ENCODE data around the gene LIPF.
"Not testable (repeated sequence)": the region's sequence is repeated elsewhere in the genome, so short reads cannot be mapped to it uniquely, and the experiment has no call there.

The LIPF gene

DNA sequence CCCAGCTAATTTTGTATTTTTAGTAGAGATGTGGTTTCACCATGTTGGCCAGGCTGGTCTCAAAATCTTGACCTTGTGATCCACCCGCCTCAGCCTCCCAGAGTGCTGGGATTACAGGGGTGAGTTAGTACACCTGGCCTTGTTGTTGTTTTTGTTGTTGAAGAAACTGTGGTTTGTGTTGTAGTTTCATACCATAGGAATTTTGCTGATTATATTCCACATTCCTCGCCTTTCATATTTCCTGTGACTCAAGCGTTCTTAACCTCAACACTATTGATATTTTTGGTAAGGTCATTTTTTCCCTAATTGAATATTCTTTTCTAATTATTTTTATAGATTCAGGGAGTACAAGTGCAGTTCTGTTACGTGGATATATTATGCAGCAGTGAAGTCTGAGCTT lies 16.7 kb downstream of the LIPF start:
- DNase-seq: no peak

DNA sequence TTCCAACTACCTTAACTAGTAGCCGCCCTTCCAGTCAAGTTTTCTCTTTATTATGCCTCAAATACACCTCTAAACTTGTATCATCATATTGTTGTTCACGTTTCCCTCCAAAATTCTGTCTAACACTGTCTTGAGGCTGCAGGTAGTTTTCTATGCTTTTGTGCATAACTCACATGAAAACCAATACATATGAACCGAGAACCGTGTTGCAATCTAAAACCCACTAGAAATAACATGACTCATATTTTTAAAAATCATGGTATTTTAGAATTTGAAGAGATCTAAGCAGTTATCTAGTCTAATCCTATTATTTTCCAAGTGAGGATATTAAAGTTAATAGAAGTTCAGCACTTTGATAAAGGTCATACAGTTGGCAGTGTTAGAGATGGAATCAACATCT lies 18.2 kb downstream of the LIPF start:
- no peak for DNase-seq

DNA sequence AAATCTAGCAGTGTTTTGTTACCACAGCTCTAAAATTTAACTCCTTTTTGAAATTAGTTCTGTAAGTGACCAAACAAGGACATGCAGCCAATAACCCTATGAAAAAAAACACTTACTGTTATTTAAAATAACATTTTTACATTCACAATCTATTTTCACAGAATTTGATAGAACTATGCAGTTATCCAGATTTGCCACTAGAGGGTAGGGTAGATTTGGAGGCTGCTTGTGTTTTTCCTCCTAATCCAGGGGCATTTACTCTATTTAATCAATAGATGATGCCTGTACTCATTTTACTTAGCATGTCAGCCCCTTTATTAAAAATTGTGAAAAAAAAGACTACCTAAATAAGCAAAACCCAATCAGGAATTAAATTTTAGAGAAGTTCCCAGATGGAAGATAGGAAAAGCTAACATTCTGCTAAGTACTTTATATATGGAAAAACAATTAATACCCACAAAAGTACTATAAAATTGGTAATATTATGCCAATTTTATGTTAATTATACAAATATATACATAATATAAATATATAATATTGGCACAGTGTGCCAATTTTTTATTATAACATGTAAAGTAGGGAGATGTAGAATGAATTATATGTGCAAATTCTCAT lies 23.7 kb downstream of the LIPF start:
- DNase-seq: peak; percentile 35

- DNase-seq: no peak
Measured at GRCh38 chr10:88689366-88689765, 25.1 kb downstream of the LIPF start.

DNA sequence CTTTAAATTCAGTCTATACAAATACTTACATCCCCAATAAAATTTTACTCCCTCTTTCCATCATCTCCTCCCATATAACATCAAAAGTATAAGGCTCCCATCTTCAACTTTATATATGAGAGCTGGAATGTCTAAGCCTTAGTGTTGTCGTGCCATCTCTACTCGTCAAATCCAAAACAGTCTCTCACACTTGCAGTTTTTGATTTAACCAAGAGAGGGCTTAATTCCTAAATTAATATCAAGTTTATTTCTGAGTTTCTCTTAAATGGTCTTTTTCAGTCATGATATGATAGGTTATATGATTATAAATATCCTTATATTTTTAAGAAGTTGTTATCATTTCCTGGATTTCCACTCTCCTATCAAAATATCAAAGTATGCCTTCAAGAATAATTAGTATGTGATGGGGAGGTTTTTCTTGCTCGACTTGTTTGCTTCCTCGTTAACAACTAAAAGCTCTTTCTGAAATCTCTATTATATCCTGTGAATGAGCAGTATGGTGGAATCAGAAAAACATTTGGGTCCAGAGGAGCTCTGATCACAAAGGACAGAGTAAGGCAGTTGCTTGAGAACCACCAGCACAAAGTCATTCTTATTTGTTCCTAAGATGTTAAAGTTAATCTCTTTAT lies 29.3 kb downstream of the LIPF start:
- DNase-seq: no peak

DNA sequence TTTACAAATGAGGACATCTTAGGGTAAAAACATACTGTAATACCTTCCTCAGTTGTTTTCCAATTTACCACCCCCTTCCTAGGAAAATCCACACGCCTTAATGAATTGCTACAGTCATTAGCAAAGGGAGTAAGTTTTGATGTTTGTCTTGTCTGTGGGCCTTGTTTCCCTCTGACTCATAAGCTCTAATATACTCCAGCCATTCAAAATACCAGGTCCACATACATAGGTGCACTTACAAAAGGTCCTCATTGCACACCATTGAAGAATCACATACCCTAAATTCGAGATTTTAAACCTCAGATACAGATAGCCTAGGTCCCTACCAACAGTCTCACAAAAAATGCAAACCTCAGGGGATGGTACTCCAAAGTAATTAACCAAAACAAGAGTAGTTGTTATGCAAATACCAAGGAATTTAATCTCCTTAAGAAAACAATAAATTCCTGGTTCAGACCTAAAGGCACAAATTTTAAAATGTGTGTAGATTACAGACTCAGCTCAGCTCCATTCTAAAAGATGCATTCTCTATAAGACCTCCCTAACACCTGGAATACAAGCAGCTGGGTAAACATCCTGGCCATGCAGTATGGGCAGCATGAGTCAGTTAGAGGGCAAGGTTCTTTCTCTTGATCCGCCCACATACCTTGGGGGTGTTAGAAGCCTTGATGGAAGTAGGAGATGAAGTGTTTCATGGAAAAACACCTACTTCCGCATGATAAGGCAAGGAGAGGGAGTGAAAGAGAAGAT lies 38.8 kb downstream of the LIPF start:
- no peak for DNase-seq

GRCh38 chr10:88705958-88706357 lies 41.7 kb downstream of the LIPF start, which contains the start of gene LIPK:
LIPK (plus strand) TSS chr10:88706249; CDS start chr10:88724544, 18,295 bp downstream.
- no peak for DNase-seq

DNA sequence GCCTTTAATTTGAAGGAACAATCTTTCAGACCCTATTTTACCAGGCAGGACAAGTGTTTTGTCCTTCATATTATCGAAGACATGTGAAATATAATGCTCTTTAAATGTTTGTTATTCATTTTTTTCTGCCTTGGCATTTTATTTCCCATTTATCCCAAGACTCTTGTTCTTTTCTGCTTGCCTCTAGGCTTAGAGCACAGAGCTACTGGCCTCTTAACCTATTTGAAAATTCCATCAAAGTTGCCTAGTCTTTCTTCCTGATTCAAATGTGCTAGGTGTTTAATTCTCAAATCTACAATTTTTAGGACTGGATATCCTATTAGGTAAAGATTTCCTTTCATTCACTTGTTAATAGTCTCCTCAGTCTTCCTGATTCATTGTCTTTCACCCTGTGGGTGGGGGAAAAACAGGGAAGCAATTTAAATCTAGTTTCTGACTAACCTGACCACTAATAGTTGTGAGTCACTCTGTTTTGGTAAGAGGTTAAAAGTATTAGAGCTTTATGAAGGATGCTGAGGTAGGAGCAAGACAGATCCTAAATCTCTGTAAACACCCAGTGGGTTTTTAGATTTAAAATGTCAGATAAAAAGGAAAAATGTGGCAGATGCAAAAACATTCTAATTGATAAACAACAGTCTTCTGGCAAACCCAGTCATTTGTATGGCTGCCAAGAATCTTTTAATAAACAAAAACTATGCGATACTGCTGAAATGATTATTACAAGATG lies 43.4 kb downstream of the LIPF start:
- DNase-seq: peak; percentile 85

DNA sequence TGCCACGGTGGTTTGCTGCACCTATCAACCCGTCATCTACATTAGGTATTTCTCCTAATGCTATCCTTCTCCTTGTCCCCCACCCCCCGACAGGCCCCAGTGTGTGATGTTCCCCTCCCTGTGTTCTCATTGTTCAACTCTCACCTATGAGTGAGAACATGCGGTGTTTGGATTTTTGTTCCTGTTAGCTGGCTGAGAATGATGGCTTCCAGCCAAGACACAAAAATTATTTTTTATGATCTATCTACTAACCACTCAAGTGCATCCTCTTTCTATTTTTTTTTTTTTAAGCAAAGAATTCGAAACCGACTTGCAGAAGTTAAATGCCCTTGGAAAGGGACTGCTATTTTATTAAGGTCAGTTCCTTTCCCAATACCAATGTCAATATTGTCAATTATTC lies 45.1 kb downstream of the LIPF start:
- not testable (repeated sequence) for DNase-seq

DNA sequence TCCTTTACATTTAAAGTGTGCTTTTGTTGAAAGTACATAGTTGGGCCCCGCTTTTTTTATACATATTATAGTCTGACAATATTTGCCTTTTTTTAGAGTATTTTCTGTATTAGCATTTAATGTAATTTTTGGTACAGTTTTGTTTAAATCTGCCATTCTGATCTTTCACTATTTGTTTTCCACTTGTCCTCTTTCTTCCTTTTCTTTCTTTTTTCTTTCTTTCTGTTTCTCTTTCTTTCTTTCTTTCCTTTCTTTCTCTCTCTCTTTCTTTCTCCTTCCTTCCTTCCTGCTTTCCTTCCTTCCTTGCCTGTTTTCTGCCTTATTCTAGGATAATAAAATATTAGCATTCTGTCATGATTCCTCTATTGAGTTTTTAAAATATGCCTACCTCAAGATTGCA lies 51.3 kb downstream of the LIPF start:
- DNase-seq: no peak

- no peak for DNase-seq
Measured at GRCh38 chr10:88721392-88721791, 57.1 kb downstream of the LIPF start.

DNA sequence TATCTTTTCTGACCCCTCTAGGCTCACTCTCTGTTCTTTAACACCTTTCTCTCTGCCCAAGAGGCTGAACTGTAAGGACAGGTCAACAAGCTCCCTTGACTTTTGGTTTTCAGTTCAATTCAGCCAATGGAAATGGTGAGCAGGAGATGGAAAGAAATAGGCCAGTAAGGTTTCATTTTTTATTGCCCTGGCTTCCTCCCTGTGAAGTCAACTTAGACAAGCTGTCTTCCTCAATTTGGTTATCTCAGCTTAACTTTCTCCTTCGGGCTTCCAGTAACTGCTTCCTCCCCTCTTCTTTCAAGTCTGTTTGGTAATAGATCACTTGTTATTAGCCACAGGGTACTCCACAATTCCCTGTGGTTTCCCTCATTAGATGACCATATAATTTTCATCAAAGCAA lies 61.6 kb downstream of the LIPF start:
- peak; percentile 89 for DNase-seq

DNA sequence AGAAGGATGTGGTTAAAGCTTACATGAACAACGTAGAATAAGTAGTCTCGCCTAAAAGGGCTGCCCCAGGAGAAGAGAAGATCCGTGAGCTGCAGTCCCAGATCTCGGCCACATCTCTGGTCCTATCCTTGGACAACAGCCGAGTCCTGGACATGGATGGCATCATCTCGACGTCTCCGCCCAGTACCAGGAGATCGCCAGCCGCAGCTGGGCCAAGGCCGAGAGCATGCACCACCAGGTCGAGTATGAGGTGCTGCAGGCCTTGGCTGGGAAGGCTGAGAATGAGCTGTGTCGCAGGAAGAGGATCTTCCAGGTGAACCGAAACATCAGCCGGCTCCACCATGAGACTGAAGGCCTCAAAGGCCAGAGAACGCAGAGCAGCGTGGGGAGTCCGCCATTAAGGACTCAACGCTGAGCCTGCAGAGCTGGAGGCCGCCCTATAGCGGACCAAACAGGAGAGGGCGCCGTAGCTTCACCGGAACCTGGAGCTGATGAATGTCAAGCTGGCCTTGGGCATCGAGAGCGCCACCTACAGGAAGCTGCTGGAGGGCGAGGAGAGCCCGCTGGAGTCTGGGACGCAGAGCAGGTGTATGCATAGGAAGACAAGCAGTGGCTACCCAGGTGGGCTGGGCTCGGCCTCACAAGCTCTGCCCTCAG lies 64.0 kb downstream of the LIPF start:
- DNase-seq: peak; percentile 50
